GM18873 (cell line): ENCODE results near the gene CXCL5.
"Not testable (repeated sequence)": the region's sequence is repeated elsewhere in the genome, so short reads cannot be mapped to it uniquely, and the experiment has no call there.

ENCODE experiments used
- ATAC-seq: cut with Tn5 transposase; IDR thresholded peaks from one replicate; pipeline ENCODE4 v1.9.1; 2021; ENCODE audit warnings: mild to moderate bottlenecking, moderate library complexity, moderate number of reproducible peaks; ENCODE audit not compliant: unreplicated experiment, low FRiP score

The CXCL5 gene

GRCh38 chr4:74016068-74016467 lies 17.6 kb upstream of the CXCL5 start:
- ATAC-seq = no peak

GRCh38 chr4:74015126-74015780 lies 16.8 kb upstream of the CXCL5 start:
- ATAC-seq = no peak

DNA sequence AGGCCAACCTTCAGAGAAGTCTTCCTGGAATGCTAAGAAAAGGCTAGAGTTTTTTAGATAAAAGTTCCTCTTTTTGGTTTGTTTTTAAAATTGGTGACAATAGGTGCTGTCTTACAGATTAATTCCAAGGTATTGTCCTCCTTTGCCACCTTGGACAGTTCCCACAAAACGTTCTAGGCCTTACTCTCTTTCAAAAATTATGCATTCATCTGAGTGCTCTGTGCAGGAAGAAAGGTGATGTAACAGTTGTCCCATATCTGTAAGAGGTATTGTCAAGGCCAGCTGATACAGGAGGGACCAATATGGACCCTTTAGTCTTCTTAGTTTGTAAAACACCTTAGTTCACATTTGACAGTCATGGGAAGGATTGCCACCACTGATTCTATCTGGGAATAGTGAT lies 15.9 kb upstream of the CXCL5 start:
- ATAC-seq = no peak

DNA sequence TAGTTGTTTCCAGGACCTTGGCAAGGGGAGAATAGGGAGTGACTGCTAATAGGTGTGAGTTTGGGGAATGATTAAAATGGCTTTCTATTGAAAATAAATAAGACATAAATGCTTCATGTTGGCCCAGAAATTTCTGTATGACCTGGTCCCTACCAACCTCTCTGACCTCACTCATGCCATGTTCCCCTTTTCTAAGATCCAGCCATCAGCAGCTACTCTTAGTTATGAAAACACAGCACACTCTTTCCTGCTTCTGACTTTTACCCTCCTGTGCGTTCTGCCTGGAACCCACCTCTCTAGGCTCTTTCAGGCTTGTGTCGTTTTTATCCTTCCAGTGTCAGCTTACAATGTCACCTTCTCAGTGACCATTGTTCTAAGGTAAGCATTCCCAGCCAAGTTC lies 14.8 kb upstream of the CXCL5 start:
- no peak for ATAC-seq

- no peak for ATAC-seq
Measured at GRCh38 chr4:74012130-74012529, 13.7 kb upstream of the CXCL5 start.

GRCh38 chr4:74009307-74009706 lies 10.8 kb upstream of the CXCL5 start:
- no peak for ATAC-seq

- no peak for ATAC-seq
Measured at GRCh38 chr4:74006009-74006476, 7.6 kb upstream of the CXCL5 start.

- no peak for ATAC-seq
Measured at GRCh38 chr4:74005528-74005927, 7.1 kb upstream of the CXCL5 start.

- no peak for ATAC-seq
Measured at GRCh38 chr4:74004668-74005067, 6.2 kb upstream of the CXCL5 start.

DNA sequence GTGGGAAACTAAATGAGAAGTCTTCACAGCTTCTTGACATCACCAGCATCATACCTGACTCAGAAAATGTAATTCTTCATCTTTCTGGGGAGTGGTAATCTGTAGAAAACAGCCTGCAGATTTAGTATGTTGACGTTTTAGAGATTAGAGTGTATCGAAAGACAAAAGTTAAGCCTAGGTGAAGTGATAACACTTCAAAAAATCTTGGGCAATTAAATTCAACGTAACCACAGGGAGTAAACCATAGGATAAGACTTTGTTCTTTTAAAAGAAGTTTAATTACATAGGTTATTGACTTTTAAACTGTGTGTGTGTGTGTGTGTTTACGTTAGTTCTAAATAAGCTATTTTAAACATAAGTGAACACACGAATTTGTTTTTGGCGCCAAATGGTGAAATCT lies 1.8 kb upstream of the CXCL5 start:
- ATAC-seq = no peak

DNA sequence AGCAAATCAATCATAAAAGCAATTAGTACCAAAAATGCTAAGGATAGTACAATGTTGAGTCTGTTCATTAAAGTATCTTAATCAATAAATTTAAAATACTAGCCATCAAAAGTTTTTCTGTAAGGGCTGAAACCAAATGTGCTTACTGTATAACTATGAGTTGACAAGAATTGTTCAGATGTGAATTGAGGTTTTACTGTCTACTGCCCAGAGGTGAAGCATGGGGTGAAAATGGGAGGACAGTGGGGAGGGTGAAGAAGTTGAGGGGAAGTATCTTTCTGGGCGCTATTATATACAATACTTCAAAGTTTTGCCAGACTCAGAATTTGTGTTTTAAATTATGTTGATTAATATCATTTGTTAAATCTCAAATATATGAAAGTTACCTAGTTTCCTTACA lies 6.4 kb downstream of the CXCL5 start:
- no peak for ATAC-seq

- no peak for ATAC-seq
Measured at GRCh38 chr4:73991742-73992000, 6.8 kb downstream of the CXCL5 start.

- ATAC-seq = no peak
Measured at GRCh38 chr4:73990988-73991741, 7.3 kb downstream of the CXCL5 start.

DNA sequence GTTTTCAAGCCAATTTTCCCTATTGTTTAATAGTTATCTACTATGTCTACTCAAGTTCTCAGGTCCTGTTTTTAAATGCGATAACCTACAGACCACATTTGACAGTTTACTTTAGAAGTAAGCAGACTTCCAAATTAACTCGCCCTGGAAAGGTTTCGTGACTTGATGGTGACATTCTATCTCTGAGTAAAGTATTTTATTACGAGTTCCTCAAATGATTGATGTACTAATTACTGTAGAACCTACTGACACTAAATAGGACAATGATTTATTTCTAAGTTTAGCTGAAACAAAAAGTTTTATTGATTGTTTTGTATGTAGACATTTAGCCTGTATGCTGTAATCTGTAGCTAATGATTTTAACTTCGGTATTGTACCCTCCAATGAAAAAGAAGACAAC lies 8.5 kb downstream of the CXCL5 start:
- ATAC-seq = no peak

DNA sequence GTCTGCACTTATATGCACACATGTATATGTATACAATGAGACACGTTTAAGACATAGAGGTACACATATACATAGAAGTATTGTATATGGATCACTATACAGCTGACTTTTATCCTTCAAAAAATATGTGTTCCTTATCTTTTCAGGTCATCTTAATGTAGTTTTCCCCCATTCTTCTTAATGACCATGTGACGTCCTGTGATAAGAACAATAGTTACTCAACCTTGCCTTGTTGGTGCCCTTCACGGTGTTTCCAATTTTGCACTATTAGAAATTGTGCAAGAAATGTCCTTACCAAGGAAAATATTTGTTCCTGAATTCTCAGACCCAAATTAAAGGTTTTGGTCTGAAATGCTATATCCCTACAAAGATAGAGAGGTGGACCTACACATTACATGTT lies 9.4 kb downstream of the CXCL5 start:
- no peak for ATAC-seq

- no peak for ATAC-seq
Measured at GRCh38 chr4:73988061-73988460, 10.4 kb downstream of the CXCL5 start, which contains the start of gene PPBP. Gene PPBP (minus strand): TSS chr4:73988190. CDS start chr4:73988103, 87 bp downstream.

GRCh38 chr4:73985528-73985852 lies 13.0 kb downstream of the CXCL5 start:
- ATAC-seq = no peak

DNA sequence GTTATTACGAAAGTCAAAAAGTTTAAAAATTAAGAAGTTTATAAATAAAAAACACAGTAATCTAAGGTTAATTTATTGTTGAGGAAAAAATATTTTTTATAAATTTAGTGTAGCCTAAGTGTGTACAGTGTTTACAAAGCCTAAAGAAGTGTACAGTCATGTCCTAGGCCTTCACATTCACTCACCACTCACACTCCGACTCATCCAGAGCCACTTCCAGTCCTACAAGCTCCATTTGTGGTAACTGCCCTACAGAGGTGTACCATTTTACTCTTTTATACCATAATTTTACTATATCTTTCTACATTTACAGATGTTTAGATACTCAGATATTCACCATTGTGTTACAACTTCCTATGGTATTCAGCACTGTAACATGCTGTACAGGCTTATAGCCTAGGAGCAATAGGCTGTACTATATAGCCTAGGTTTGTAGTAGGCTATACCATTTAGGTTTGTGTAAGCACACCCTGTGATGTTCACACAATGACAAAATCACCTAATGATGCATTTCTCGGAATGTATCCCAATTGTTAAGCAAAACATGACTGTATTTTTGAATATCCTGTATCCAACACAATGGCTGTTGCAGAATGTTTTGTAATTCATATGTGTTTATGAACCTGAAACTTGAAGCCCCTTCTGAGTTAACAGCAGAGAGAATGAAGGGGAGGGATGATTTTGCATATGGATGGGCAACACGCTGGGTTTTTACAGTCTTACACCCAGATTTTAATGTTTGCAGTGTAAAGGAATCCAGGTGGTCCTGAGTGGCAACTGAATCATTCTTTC lies 13.5 kb downstream of the CXCL5 start:
- no peak for ATAC-seq

GRCh38 chr4:73981175-73981574 lies 17.3 kb downstream of the CXCL5 start:
- not testable (repeated sequence) for ATAC-seq

GRCh38 chr4:73979407-73979957 lies 19.0 kb downstream of the CXCL5 start:
- no peak for ATAC-seq

GRCh38 chr4:73978886-73979285 lies 19.6 kb downstream of the CXCL5 start:
- no peak for ATAC-seq
